Mesendoderm (in vitro differentiated cells): ENCODE results near the gene NFKBIZ.
"Not testable (repeated sequence)": the region's sequence is repeated elsewhere in the genome, so short reads cannot be mapped to it uniquely, and the experiment has no call there.

Source experiments
- DNase-seq: peaks from one replicate; pipeline ENCODE4 v3.0.0; 2013
- H2AK5ac ChIP-seq: 2 replicates; pipeline ENCODE4 v1.6.1; 2013; ENCODE audit warnings: low read length, inconsistent platforms
- H2BK120ac ChIP-seq: 2 replicates; pipeline ENCODE4 v1.6.1; 2013; ENCODE audit warnings: low read depth, mild to moderate bottlenecking, low read length, moderate library complexity, mixed read lengths
- H2BK15ac ChIP-seq: replicated peaks from 2 replicates; pipeline ENCODE4 v1.6.1; 2013; ENCODE audit warnings: low read depth, mild to moderate bottlenecking, moderate library complexity
- H2BK5ac ChIP-seq: 2 replicates; pipeline ENCODE4 v1.6.1; 2013; ENCODE audit warnings: low read length, inconsistent platforms
- H3K18ac ChIP-seq: 2 replicates; pipeline ENCODE4 v1.6.1; 2013; ENCODE audit warnings: mild to moderate bottlenecking, low read length, mixed read lengths
- H3K23ac ChIP-seq: one replicate; pipeline ENCODE4 v1.6.1; 2013; ENCODE audit warnings: low read length
- H3K27ac ChIP-seq: 2 replicates; pipeline ENCODE4 v1.5.1; 2013; ENCODE audit warnings: low read depth, mild to moderate bottlenecking, inconsistent platforms, low read length, moderate library complexity
- H3K27me3 ChIP-seq: 2 replicates; pipeline ENCODE4 v1.6.1; 2013; ENCODE audit warnings: low read length, control low read depth, mild to moderate bottlenecking, inconsistent platforms; ENCODE audit not compliant: insufficient read depth, poor library complexity
- H3K36me3 ChIP-seq: 2 replicates; pipeline ENCODE4 v1.6.1; 2013; ENCODE audit warnings: low read length, inconsistent platforms; ENCODE audit not compliant: control insufficient read depth, insufficient read depth
- H3K4ac ChIP-seq: one replicate; pipeline ENCODE4 v1.6.1; 2013; ENCODE audit warnings: low read depth, mild to moderate bottlenecking, low read length, moderate library complexity
- H3K4me1 ChIP-seq: 2 replicates; pipeline ENCODE4 v1.6.1; 2013; ENCODE audit warnings: low read depth, low read length, inconsistent platforms; ENCODE audit not compliant: control insufficient read depth
- H3K4me2 ChIP-seq: 2 replicates; pipeline ENCODE4 v1.6.1; 2013; ENCODE audit warnings: low read length
- H3K4me3 ChIP-seq: 2 replicates; pipeline ENCODE4 v1.5.1; 2013; ENCODE audit warnings: mild to moderate bottlenecking, low read length
- H3K56ac ChIP-seq: one replicate; pipeline ENCODE4 v1.6.1; 2013; ENCODE audit warnings: low read length
- H3K79me1 ChIP-seq: 2 replicates; pipeline ENCODE4 v1.6.1; 2013; ENCODE audit warnings: low read length, inconsistent platforms
- H3K79me2 ChIP-seq: 2 replicates; pipeline ENCODE4 v1.6.1; 2013; ENCODE audit warnings: mild to moderate bottlenecking, low read length; ENCODE audit not compliant: control insufficient read depth, insufficient read depth
- H3K9ac ChIP-seq: 2 replicates; pipeline ENCODE4 v1.6.1; 2013; ENCODE audit warnings: low read length, inconsistent platforms
- H4K5ac ChIP-seq: one replicate; pipeline ENCODE4 v1.6.1; 2013; ENCODE audit warnings: low read length
- H4K8ac ChIP-seq: one replicate; pipeline ENCODE4 v1.6.1; 2013; ENCODE audit warnings: low read depth, mild to moderate bottlenecking, control low read depth, low read length, moderate library complexity
- WGBS: extraction: QIAGEN DNeasy Blood & Tissue Kit; methylation state at CpG from one replicate; pipeline ENCODE4 v1.1.7; 2013; ENCODE audit warnings: low lambda C conversion rate, missing lambda C conversion rate; ENCODE audit not compliant: insufficient coverage; ENCODE audit errors: extremely low coverage; 5-methylcytosine and 5-hydroxymethylcytosine counted together

The NFKBIZ gene

GRCh38 chr3:101900316-101900715 lies 51.0 kb downstream of the NFKBIZ start:
- DNase-seq, result no peak
- WGBS, result no CpG with 5 or more reads among the region's 1 CpG
- no peaks in the 10 kb centered on the region for H3K27me3 ChIP-seq
- H3K27ac ChIP-seq, result no peak overlapping the region
- H4K8ac ChIP-seq, result no peak overlapping the region
- no peak overlapping the region for H3K56ac ChIP-seq
- no peaks in the 10 kb centered on the region for H3K4me1 ChIP-seq
- H3K79me2 ChIP-seq, result no peaks in the 10 kb centered on the region
- H3K18ac ChIP-seq, result no peak overlapping the region
- no peak overlapping the region for H3K4me3 ChIP-seq
- H3K79me1 ChIP-seq, result no peaks in the 10 kb centered on the region
- no peak overlapping the region for H3K4me2 ChIP-seq
- H3K36me3 ChIP-seq, result no peaks in the 10 kb centered on the region
- H3K4ac ChIP-seq, result no peak overlapping the region
- no peak overlapping the region for H2AK5ac ChIP-seq
- H2BK15ac ChIP-seq, result no peak overlapping the region
- H3K9ac ChIP-seq, result no peak overlapping the region
- no peak overlapping the region for H4K5ac ChIP-seq
- no peak overlapping the region for H3K23ac ChIP-seq
- H2BK5ac ChIP-seq, result no peak overlapping the region
- no peak overlapping the region for H2BK120ac ChIP-seq

GRCh38 chr3:101900736-101901135 lies 51.4 kb downstream of the NFKBIZ start:
- no peak overlapping the region for H2BK15ac ChIP-seq
- H3K36me3 ChIP-seq, result no peaks in the 10 kb centered on the region
- H4K5ac ChIP-seq, result no peak overlapping the region
- H3K4me3 ChIP-seq, result no peak overlapping the region
- no peaks in the 10 kb centered on the region for H3K27me3 ChIP-seq
- no peak overlapping the region for H3K4me2 ChIP-seq
- no CpG with 5 or more reads among the region's 2 CpGs for WGBS
- H2BK5ac ChIP-seq, result no peak overlapping the region
- no peak overlapping the region for H4K8ac ChIP-seq
- no peak overlapping the region for H3K56ac ChIP-seq
- H3K27ac ChIP-seq, result no peak overlapping the region
- H3K18ac ChIP-seq, result no peak overlapping the region
- H2AK5ac ChIP-seq, result no peak overlapping the region
- no peak for DNase-seq
- H3K79me2 ChIP-seq, result no peaks in the 10 kb centered on the region
- no peak overlapping the region for H3K9ac ChIP-seq
- no peak overlapping the region for H3K4ac ChIP-seq
- no peaks in the 10 kb centered on the region for H3K79me1 ChIP-seq
- no peaks in the 10 kb centered on the region for H3K4me1 ChIP-seq
- no peak overlapping the region for H2BK120ac ChIP-seq
- no peak overlapping the region for H3K23ac ChIP-seq

DNA sequence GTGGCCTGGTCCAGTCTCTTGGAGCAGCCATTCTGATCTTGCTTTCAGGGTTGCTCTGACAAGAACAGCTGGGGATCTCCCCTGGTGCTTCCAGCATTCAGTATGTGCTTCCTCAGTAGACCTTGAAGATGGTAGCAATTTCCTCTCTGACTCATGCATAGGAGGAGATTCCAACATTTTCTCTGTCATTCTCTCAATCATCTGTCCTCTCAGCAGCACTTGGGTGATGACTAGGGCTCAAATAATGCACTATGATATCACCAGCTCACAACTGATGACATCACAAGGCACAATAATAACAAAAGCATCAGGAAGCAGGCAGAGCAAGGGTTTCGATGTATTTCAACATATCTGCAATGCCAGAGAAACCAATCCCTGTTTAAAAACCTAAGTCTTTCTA lies 52.7 kb downstream of the NFKBIZ start:
- H3K4me2 ChIP-seq, result no peak overlapping the region
- H3K79me1 ChIP-seq, result no peaks in the 10 kb centered on the region
- no peaks in the 10 kb centered on the region for H3K79me2 ChIP-seq
- no peak overlapping the region for H3K56ac ChIP-seq
- no peak overlapping the region for H3K27ac ChIP-seq
- H2AK5ac ChIP-seq, result no peak overlapping the region
- no peak overlapping the region for H3K4ac ChIP-seq
- no peak overlapping the region for H2BK120ac ChIP-seq
- H3K27me3 ChIP-seq, result no peaks in the 10 kb centered on the region
- H2BK5ac ChIP-seq, result no peak overlapping the region
- no peak overlapping the region for H3K23ac ChIP-seq
- no CpG with 5 or more reads among the region's 1 CpG for WGBS
- H4K8ac ChIP-seq, result no peak overlapping the region
- no peak overlapping the region for H2BK15ac ChIP-seq
- no peaks in the 10 kb centered on the region for H3K4me1 ChIP-seq
- H3K4me3 ChIP-seq, result no peak overlapping the region
- no peaks in the 10 kb centered on the region for H3K36me3 ChIP-seq
- no peak overlapping the region for H4K5ac ChIP-seq
- DNase-seq, result peak; percentile 68
- no peak overlapping the region for H3K9ac ChIP-seq
- H3K18ac ChIP-seq, result no peak overlapping the region

GRCh38 chr3:101903451-101903871 lies 54.1 kb downstream of the NFKBIZ start:
- no CpG with 5 or more reads among the region's 3 CpGs for WGBS

DNA sequence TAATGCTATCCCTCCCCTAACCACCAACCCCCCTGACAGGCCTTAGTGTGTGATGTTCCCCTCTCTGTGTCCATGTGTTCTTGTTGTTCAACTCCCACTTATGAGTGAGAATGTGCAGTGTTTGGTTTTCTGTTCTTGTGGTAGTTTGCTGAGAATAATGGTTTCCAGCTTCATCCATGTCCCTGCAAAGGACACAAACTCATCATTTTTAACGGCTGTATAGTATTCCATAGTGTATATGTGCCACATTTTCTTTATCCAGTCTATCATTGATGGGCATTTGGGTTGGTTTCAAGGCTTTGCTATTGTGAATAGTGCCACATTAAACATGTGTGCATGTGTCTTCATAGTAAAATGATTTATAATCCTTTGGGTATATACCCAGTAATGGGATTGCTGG lies 56.3 kb downstream of the NFKBIZ start:
- not testable (repeated sequence) for H3K4me3 ChIP-seq, H3K18ac ChIP-seq, H3K23ac ChIP-seq, H3K36me3 ChIP-seq, H3K27me3 ChIP-seq, H3K9ac ChIP-seq, H3K4me1 ChIP-seq, DNase-seq, H3K56ac ChIP-seq, H2BK120ac ChIP-seq, H2BK5ac ChIP-seq, H3K4me2 ChIP-seq, H3K79me1 ChIP-seq, H3K79me2 ChIP-seq, H3K4ac ChIP-seq, H2BK15ac ChIP-seq, H3K27ac ChIP-seq, H2AK5ac ChIP-seq, H4K5ac ChIP-seq, H4K8ac ChIP-seq
- WGBS, result no CpG with 5 or more reads among the region's 1 CpG

More at GRCh38 chr3:101903451-101903871, 54.1 kb downstream of the NFKBIZ start:
- H4K5ac ChIP-seq, result no peak overlapping the region
- no peak overlapping the region for H3K23ac ChIP-seq
- H3K4me3 ChIP-seq, result no peak overlapping the region
- no peak overlapping the region for H3K4me2 ChIP-seq
- no peak for DNase-seq
- H3K27ac ChIP-seq, result no peak overlapping the region
- no peak overlapping the region for H3K4ac ChIP-seq
- no peak overlapping the region for H3K56ac ChIP-seq
- no peak overlapping the region for H2BK15ac ChIP-seq
- H3K36me3 ChIP-seq, result no peaks in the 10 kb centered on the region
- H2BK5ac ChIP-seq, result no peak overlapping the region
- H2BK120ac ChIP-seq, result no peak overlapping the region
- H3K18ac ChIP-seq, result no peak overlapping the region
- H3K4me1 ChIP-seq, result no peaks in the 10 kb centered on the region
- H3K79me2 ChIP-seq, result no peaks in the 10 kb centered on the region
- H4K8ac ChIP-seq, result no peak overlapping the region
- no peaks in the 10 kb centered on the region for H3K79me1 ChIP-seq
- H3K27me3 ChIP-seq, result no peaks in the 10 kb centered on the region
- H3K9ac ChIP-seq, result no peak overlapping the region
- H2AK5ac ChIP-seq, result no peak overlapping the region
